KMS-11 (cell line): Measurements from ENCODE around the gene PUS7.

Experiments
- H2AFZ ChIP-seq: fragments of 200-600 bp; sonication (generic); 2 replicates; pipeline ENCODE4 v1.6.1; 2016; ENCODE audit warnings: antibody characterized with exemption, mixed run types, low read depth
- H3K27ac ChIP-seq: fragments of 200-600 bp; sonication (generic); 2 replicates; pipeline ENCODE4 v1.6.1; 2016; ENCODE audit warnings: mild to moderate bottlenecking, mixed run types
- H3K27me3 ChIP-seq: fragments of 200-600 bp; sonication (generic); 2 replicates; pipeline ENCODE4 v1.6.1; 2017; ENCODE audit warnings: mild to moderate bottlenecking, low read depth, mixed run types, moderate library complexity; ENCODE audit not compliant: insufficient read depth
- H3K36me3 ChIP-seq: fragments of 200-600 bp; sonication (generic); 2 replicates; pipeline ENCODE4 v1.6.1; 2017; ENCODE audit warnings: mild to moderate bottlenecking, mixed run types; ENCODE audit not compliant: insufficient read depth
- H3K4me1 ChIP-seq: fragments of 200-600 bp; sonication (generic); 2 replicates; pipeline ENCODE4 v1.6.1; 2016; ENCODE audit warnings: mild to moderate bottlenecking, low read depth, mixed run types; ENCODE audit not compliant: poor library complexity, severe bottlenecking
- H3K4me2 ChIP-seq: fragments of 200-600 bp; sonication (generic); 2 replicates; pipeline ENCODE4 v1.7.0; 2016; ENCODE audit warnings: mild to moderate bottlenecking, mixed run types
- H3K4me3 ChIP-seq: fragments of 200-600 bp; sonication (generic); IDR thresholded peaks from 2 replicates; pipeline ENCODE4 v1.6.1; 2017; ENCODE audit warnings: low read depth, low read length, mixed read lengths; ENCODE audit not compliant: insufficient read depth
- H3K79me2 ChIP-seq: fragments of 200-600 bp; sonication (generic); 2 replicates; pipeline ENCODE4 v1.6.1; 2016; ENCODE audit warnings: low read depth, mixed run types; ENCODE audit not compliant: insufficient read depth
- H3K9ac ChIP-seq: fragments of 200-600 bp; sonication (generic); 2 replicates; pipeline ENCODE4 v1.6.1; 2016; ENCODE audit warnings: mild to moderate bottlenecking, mixed run types
- H4K20me1 ChIP-seq: fragments of 200-600 bp; sonication (generic); 2 replicates; pipeline ENCODE4 v1.6.1; 2016; ENCODE audit warnings: mild to moderate bottlenecking, mixed run types; ENCODE audit not compliant: insufficient read depth
- CTCF ChIP-seq: fragments of 200-600 bp; sonication (generic); conservative IDR thresholded peaks from 2 replicates; pipeline ENCODE4 v1.6.1; 2017; ENCODE audit warnings: low read depth, mild to moderate bottlenecking, antibody characterized with exemption, low read length, moderate library complexity, mixed read lengths

The PUS7 gene

GRCh38 chr7:105408791-105409410, 113.2 kb downstream of the PUS7 start:
- TF ChIP-seq CTCF, result no peak
- H3K36me3 ChIP-seq, result no peaks in the 10 kb centered on the region
- no peak overlapping the region for H3K9ac ChIP-seq
- H3K4me1 ChIP-seq, result no peaks in the 10 kb centered on the region
- no peaks in the 10 kb centered on the region for H4K20me1 ChIP-seq
- no peak overlapping the region for H2AFZ ChIP-seq
- H3K27me3 ChIP-seq, result no peaks in the 10 kb centered on the region
- no peak overlapping the region for H3K4me2 ChIP-seq
- no peak overlapping the region for H3K4me3 ChIP-seq
- no peak overlapping the region for H3K27ac ChIP-seq
- no peaks in the 10 kb centered on the region for H3K79me2 ChIP-seq
